PC-3 (cell line): ENCODE measurements around the gene EXTL2. TPM values are rescaled to one million over a fixed set of nuclear protein-coding genes. Genes with fewer than 3 reads are reported as not detected.

Experiments
- ATAC-seq: fragments of 200-7000 bp; cut with Tn5 transposase; 2 replicates; pipeline ENCODE4 v1.9.1; 2020; ENCODE audit warnings: mild to moderate bottlenecking, moderate library complexity
- BruUV-seq: library from RNA; stranded (reverse); fragments of 400-500 nt; replicated peaks from 2 replicates; lab custom pipeline; 2021; lab: Mats Ljungman, UMichigan
- CTCF ChIA-PET: fragments of 300-600 bp; sonication (Branson Sonifier 250); formaldehyde crosslinking; loops from one replicate; lab custom pipeline; 2022; ENCODE audit warnings: antibody characterized with exemption; lab: Charles Lee
- POLR2A ChIA-PET: fragments of 300-600 bp; sonication (Branson Sonifier 250); formaldehyde crosslinking; loops from one replicate; lab custom pipeline; 2022; ENCODE audit warnings: antibody characterized with exemption; ENCODE audit not compliant: unreplicated experiment; lab: Charles Lee
- DNase-seq: peaks from one replicate; pipeline ENCODE4 v3.0.0-alpha.2; 2015
- H2AFZ ChIP-seq: fragments of 300-600 bp; sonication (generic); 2 replicates; pipeline ENCODE4 v1.6.0; 2016; ENCODE audit warnings: antibody characterized with exemption, low read length
- H3F3A ChIP-seq: fragments of 300-600 bp; sonication (generic); one replicate; pipeline ENCODE4 v1.6.0; 2017; ENCODE audit warnings: antibody characterized with exemption, low read length, control low read depth, mild to moderate bottlenecking; ENCODE audit not compliant: unreplicated experiment
- H3K27ac ChIP-seq: fragments of 300-600 bp; sonication (generic); 2 replicates; pipeline ENCODE4 v1.5.1; 2016; ENCODE audit warnings: mild to moderate bottlenecking, low read length
- H3K27me3 ChIP-seq: fragments of 300-600 bp; sonication (generic); 2 replicates; pipeline ENCODE4 v1.6.1; 2016; ENCODE audit warnings: low read length, mixed read lengths
- H3K36me3 ChIP-seq: fragments of 300-600 bp; sonication (generic); 2 replicates; pipeline ENCODE4 v1.6.1; 2016; ENCODE audit warnings: low read depth, mixed run types, low read length, mixed read lengths
- H3K4me1 ChIP-seq: fragments of 300-600 bp; sonication (generic); 2 replicates; pipeline ENCODE4 v1.5.1; 2016; ENCODE audit warnings: low read length; ENCODE audit not compliant: insufficient read depth
- H3K4me2 ChIP-seq: fragments of 300-600 bp; sonication (generic); 2 replicates; pipeline ENCODE4 v1.6.0; 2016; ENCODE audit warnings: low read length
- H3K4me3 ChIP-seq: fragments of 300-600 bp; sonication (generic); 2 replicates; pipeline ENCODE4 v1.5.1; 2016; ENCODE audit warnings: mild to moderate bottlenecking, low read length, mixed read lengths
- H3K79me2 ChIP-seq: fragments of 300-600 bp; sonication (generic); 2 replicates; pipeline ENCODE4 v1.6.1; 2017; ENCODE audit warnings: low read length, mixed read lengths
- H3K9ac ChIP-seq: fragments of 300-600 bp; sonication (generic); 2 replicates; pipeline ENCODE4 v1.6.0; 2016; ENCODE audit warnings: mild to moderate bottlenecking, low read length
- H3K9me2 ChIP-seq: fragments of 300-600 bp; sonication (generic); replicated peaks from 2 replicates; pipeline ENCODE4 v1.6.1; 2016; ENCODE audit warnings: mixed run types, low read length, mixed read lengths
- H3K9me3 ChIP-seq: fragments of 300-600 bp; sonication (generic); 2 replicates; pipeline ENCODE4 v1.6.1; 2016; ENCODE audit warnings: low read length, mixed read lengths
- H4K20me1 ChIP-seq: fragments of 300-600 bp; sonication (generic); 2 replicates; pipeline ENCODE4 v1.6.1; 2016; ENCODE audit warnings: low read length, mixed read lengths
- EZH2 ChIP-seq: fragments of 300-600 bp; sonication (generic); IDR thresholded peaks from one replicate; pipeline ENCODE4 v1.6.1; 2017; ENCODE audit warnings: antibody characterized with exemption, mild to moderate bottlenecking, low read length; ENCODE audit not compliant: unreplicated experiment
- EZH2phosphoT487 ChIP-seq: fragments of 300-600 bp; sonication (generic); IDR thresholded peaks from 2 replicates; pipeline ENCODE4 v1.6.1; 2018; ENCODE audit warnings: mild to moderate bottlenecking, antibody characterized with exemption, low read length, borderline replicate concordance
- intact Hi-C: fragments of 100-400 bp; cut with micrococcal nuclease; formaldehyde crosslinking; loops from 2 replicates; pipeline ENCODE4 v1.9.0; 2023
- total RNA-seq: library from RNA; depleted of rRNA; stranded (reverse); fragments of >200 nt; gene quantifications from 2 replicates; pipeline ENCODE4 v1.2.3, GENCODE V29; 2014
- TF ChIP-seq, protein P1 (sequence below): fragments of 300-600 bp; sonication (generic); conservative IDR thresholded peaks from 2 replicates; pipeline ENCODE4 v1.5.1; 2017; ENCODE audit warnings: antibody characterized with exemption, low read depth, mild to moderate bottlenecking, low read length

EXTL2 gene
- total RNA-seq, 1 experiment from 2014 or later = 7.5 TPM

DNA sequence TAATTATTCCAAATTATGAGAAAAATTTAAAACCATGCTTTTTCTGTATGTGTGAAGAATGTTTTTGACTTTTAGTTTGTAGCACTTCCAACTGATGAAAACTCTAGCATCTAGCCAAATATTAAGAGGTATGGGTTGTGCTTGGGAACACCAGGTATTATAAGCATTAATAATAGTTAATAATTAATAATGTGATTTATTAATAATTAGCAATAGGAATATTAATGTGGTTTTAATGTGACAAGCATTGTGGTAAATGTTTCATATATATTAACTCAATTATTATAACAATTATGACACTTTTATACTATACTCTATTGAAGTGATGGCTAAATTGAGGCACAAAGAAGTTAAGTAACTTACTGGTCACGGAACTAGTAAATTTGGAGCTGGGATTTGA is 9.1 kb upstream of the EXTL2 start:
- no peak for TF ChIP-seq EZH2
- TF ChIP-seq, protein P1, sequence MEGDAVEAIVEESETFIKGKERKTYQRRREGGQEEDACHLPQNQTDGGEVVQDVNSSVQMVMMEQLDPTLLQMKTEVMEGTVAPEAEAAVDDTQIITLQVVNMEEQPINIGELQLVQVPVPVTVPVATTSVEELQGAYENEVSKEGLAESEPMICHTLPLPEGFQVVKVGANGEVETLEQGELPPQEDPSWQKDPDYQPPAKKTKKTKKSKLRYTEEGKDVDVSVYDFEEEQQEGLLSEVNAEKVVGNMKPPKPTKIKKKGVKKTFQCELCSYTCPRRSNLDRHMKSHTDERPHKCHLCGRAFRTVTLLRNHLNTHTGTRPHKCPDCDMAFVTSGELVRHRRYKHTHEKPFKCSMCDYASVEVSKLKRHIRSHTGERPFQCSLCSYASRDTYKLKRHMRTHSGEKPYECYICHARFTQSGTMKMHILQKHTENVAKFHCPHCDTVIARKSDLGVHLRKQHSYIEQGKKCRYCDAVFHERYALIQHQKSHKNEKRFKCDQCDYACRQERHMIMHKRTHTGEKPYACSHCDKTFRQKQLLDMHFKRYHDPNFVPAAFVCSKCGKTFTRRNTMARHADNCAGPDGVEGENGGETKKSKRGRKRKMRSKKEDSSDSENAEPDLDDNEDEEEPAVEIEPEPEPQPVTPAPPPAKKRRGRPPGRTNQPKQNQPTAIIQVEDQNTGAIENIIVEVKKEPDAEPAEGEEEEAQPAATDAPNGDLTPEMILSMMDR = no peak
- no peak for TF ChIP-seq EZH2phosphoT487
- H3K9ac ChIP-seq = no peak overlapping the region
- no peaks in the 10 kb centered on the region for H3K9me3 ChIP-seq
- ChIA-PET CTCF (no interaction called here), POLR2A (no interaction called here)
- H3K4me3 ChIP-seq = no peak overlapping the region
- no peaks in the 10 kb centered on the region for H3F3A ChIP-seq
- H3K36me3 ChIP-seq = peaks cover 55% of the 10 kb centered on the region
- no peak overlapping the region for H3K27ac ChIP-seq
- no peaks in the 10 kb centered on the region for H3K27me3 ChIP-seq
- intact Hi-C loops = no loop called here
- H4K20me1 ChIP-seq = no peaks in the 10 kb centered on the region; the same call in 1 of the 2 replicates
- BruUV-seq = no TSS peak
- H3K9me2 ChIP-seq = no peaks in the 10 kb centered on the region
- H3K79me2 ChIP-seq = peaks cover 33% of the 10 kb centered on the region
- H2AFZ ChIP-seq = no peak overlapping the region
- no peak overlapping the region for H3K4me2 ChIP-seq
- no peak for ATAC-seq
- H3K4me1 ChIP-seq = no peaks in the 10 kb centered on the region
- no peak for DNase-seq

DNA sequence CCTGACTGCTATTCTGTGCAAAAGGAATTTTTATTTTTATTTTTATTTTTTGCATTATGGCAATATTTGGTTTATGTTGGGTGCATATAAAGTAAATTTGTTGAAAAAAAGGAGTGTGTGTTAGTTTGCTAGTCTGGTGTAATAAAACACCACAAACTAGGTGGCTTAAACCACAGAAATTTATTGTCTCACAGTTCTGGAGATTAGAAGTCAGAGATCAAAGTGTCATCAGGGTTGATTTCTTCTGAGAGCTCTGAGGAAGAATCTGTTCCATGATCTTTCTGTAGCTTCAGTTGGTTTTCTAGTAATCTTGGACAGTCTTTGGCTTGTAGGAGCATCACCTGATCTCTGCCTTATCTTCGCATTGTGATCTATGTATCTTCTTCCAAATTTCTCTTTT is 7.7 kb upstream of the EXTL2 start:
- Histone ChIP-seq H3K27me3 (no peaks in the 10 kb centered on the region), H3K27ac (no peak overlapping the region), H3K9ac (no peak overlapping the region), H3K4me1 (peaks cover 9% of the 10 kb centered on the region), H3K9me3 (no peaks in the 10 kb centered on the region), H3K9me2 (no peaks in the 10 kb centered on the region), H4K20me1 (peaks cover 3% of the 10 kb centered on the region; the same call in 1 of the 2 replicates), H3K4me3 (no peak overlapping the region), H3F3A (no peaks in the 10 kb centered on the region), H3K36me3 (peaks cover 46% of the 10 kb centered on the region), H3K4me2 (no peak overlapping the region), H2AFZ (no peak overlapping the region), H3K79me2 (peaks cover 47% of the 10 kb centered on the region)
- DNase-seq = no peak
- BruUV-seq = no TSS peak
- ChIA-PET POLR2A (no interaction called here), CTCF (no interaction called here)
- ATAC-seq = no peak
- TF ChIP-seq EZH2 (no peak), EZH2phosphoT487 (no peak)
- TF ChIP-seq, protein P1 = no peak
- intact Hi-C loops = no loop called here

DNA sequence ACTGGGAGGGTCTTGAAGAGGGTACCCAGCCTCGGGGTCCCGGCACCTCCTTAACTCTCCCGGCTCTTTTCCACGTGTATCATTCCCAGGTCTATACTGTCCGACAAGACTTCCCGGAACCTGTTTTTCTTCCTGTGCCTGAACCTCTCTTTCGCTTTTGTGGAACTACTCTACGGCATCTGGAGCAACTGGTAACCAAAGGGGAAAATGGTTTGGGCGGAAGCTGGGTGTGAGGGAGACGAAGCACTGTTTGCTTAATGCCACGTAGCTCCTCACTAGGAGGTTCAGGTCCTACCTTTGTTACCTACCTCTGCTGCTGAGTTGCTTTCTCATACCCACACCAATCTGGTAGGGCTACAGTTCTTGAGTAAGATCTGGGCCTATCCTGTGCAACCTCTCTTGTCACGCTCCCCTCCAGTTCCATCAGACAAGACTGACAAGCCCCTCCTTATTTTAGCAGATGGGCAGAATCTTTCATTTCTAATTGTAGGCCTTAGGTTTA is 1.9 kb upstream of the EXTL2 start:
- Histone ChIP-seq H3K4me3 (peak overlapping the region; percentile 92), H3K27ac (peak overlapping the region; percentile 98), H3K36me3 (peaks cover 23% of the 10 kb centered on the region), H3F3A (no peaks in the 10 kb centered on the region), H4K20me1 (peaks cover 10% of the 10 kb centered on the region; the same call in 1 of the 2 replicates), H3K9me2 (no peaks in the 10 kb centered on the region), H3K9me3 (no peaks in the 10 kb centered on the region), H3K4me2 (peak overlapping the region; percentile 97), H3K9ac (peak overlapping the region; percentile 95), H3K79me2 (peaks cover 63% of the 10 kb centered on the region), H3K4me1 (peaks cover 23% of the 10 kb centered on the region), H2AFZ (peak overlapping the region; percentile 93), H3K27me3 (no peaks in the 10 kb centered on the region)
- DNase-seq = peak; percentile 79
- CTCF ChIA-PET = no interaction called here
- intact Hi-C loops = no loop called here
- TF ChIP-seq, protein P1 = no peak
- TF ChIP-seq EZH2phosphoT487 = no peak
- no peak for TF ChIP-seq EZH2
- BruUV-seq = no TSS peak
- peak; percentile 47 for ATAC-seq
- POLR2A ChIA-PET = interaction anchor here (0.5 to 0.6 kb wide), 3 partner anchors 273 to 754 kb away, joined by 3 to 7 read pairs (median 5); no protein-coding TSS in a partner anchor
